Nucleus accumbens (tissue), 56 donors: ENCODE results near the gene HOXD4.
A peak's percentile ranks its signal among the peaks of the same experiment; 100 is the strongest.

Experiments used
- DNase-seq, 56 donors: peaks; one replicate each; lab custom pipeline; 2025; lab: John Stamatoyannopoulos, UW

HOXD4 gene

GRCh38 chr2:176151442-176152287 lies at the start of gene HOXD4:
Gene HOXD4 (plus strand): TSS chr2:176151550. CDS start chr2:176151634, 84 bp downstream.
- DNase-seq = no peak

DNA sequence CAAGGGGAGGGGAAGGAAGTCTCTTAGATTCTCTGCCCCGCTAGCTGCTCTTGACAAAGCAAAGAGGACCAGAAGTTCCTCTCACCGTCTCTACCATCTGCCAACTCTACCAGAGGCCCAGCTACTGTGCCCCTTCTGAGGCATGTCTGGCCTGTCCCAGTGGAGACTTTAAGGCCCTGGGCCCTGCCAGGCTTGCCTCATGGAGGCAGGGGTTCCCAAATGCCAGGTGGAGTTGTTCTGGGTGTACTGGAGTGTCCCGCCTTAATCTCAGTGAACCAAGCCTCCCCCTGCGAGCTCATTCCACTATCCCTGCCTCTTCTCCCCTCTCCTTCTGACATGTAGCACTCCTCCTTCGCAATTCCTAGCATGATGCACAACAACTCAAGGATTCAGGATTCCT lies 49.5 kb upstream of the HOXD4 start:
- no peak for DNase-seq

- DNase-seq = no peak
Observed at GRCh38 chr2:176102309-176102866, 49.0 kb upstream of the HOXD4 start.

DNA sequence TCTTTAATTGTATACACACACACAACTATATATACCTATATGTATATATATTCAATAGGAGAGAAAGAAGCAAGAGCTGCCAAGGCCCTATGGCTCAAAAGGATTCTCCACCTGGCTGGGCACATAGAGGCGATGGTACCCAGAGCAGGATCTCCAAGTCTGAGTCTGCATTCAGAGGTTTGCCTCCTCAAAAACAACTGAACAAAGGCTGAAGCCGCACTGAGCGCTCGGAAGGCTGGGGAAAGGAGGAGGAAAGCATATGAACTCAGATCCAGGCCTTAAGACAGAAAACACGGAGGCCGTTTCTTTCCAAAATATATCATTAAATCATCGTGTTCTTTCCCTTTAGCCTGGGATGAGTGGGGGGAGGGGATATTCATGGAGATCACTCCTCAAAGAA lies 48.2 kb upstream of the HOXD4 start:
- no peak for DNase-seq

DNA sequence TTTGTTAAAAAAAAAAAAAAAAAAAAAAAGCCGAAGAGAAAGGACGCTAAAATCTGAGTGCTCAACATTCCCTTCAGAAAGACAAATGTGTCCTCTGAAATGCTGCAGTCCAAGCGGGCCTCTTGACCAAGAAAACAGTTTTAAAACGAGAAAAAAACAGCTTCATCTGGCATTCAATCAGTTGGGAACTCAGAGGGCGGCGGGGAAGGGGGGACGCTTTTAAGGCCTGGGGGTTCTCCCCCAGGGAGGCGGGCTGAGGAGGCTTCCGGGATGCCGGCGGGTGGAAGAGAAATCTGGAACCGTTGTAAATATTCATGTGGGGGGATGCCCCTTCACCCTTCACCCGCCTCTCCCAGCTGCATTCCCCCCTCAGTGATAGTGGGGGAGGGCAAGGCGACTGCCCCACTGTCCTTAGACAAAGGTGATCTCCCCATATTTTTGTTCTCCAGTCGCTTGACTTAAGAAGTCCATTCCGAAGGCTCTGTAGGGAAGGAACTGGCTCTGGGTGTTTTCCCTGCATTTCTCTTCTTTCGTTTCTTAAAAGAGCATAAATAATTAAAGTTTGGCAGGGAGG lies 47.5 kb upstream of the HOXD4 start:
- DNase-seq = no peak

DNA sequence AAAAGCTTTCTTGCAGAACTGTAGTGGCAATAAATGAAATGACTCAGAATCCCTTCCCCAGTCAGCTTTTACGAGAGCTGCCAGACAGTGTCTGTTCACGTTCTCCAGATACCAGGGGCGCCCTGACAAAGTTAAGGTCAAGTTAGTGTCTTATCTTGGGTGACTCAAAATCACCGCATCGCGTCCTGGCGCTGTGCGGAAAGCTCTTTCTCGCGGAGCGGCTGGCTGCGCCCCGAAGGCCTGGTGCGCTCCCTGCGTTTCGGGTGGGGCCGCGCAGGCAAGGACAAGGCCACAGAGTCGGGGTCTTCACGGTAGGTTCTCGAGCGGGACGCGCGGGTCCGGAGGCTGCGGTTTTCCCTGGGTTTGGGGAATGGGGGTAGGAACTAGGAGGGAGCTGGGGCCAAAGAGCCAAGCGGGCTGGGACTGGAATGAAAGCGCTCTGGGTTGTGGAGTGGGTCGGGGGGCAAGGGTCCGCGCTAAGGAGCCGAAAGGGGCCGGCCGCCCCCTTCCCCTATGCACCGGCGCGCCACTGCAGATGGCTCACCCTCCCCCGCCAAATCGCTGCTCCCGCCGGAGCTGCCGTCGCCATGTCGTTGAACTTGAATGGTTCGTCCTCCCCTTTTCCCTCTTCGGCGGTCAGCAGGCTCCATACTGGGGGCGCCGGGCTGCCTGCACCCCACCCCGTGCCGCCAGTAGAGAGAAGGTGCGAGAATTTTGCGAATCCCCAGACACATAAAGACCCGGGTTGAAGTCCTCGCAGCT lies 46.9 kb upstream of the HOXD4 start:
- no peak for DNase-seq

GRCh38 chr2:176105078-176105729 lies 46.1 kb upstream of the HOXD4 start:
- DNase-seq = no peak

- DNase-seq = no peak
Observed at GRCh38 chr2:176105730-176106580, 45.4 kb upstream of the HOXD4 start.

DNA sequence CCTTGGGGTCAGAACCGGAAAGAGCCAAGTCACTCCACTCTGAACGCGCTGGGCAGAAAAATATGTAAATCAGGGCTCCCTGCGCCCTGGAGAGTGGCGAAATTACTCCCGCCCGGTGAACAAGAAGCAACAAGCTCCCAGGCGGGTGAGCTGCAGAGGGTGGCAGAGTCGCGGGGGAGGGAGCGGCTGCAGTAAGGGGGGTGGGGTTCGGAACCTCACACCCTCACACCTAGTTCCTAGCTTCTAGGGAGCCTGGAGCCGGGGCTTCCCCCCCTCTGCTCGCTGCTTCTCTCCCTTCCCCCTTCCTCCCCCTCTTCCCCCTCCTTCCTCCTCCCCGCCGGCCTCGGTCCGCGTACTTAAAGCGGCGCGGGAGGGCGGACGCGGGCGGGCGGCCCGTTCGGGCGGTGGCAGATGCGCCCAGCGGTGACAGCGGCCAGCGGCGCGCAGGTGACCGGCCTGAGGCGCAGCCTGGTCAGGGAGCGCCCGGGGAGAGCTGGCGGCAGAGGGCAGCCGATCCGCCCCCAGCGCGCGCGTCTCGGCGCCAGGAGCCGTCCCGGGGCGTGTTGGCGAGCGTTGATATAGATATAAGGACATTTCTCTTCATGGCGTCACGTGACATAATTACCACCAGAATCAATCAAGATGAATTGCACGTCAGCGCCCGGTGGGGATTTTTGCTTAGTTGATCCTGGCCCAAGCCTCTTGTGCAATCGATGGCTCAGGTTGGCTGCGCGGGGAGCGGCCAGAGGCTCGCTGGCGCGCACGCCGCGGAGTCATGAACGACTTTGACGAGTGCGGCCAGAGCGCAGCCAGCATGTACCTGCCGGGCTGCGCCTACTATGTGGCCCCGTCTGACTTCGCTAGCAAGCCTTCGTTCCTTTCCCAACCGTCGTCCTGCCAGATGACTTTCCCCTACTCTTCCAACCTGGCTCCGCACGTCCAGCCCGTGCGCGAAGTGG lies 44.5 kb upstream of the HOXD4 start, which contains the start of gene HOXD11:
HOXD11 (plus strand) TSS at position 700 of the 959 bp plus-strand sequence; CDS start at position 776, 76 bp downstream.
- DNase-seq = no peak

- DNase-seq = no peak
Observed at GRCh38 chr2:176107731-176108181, 43.6 kb upstream of the HOXD4 start.

DNA sequence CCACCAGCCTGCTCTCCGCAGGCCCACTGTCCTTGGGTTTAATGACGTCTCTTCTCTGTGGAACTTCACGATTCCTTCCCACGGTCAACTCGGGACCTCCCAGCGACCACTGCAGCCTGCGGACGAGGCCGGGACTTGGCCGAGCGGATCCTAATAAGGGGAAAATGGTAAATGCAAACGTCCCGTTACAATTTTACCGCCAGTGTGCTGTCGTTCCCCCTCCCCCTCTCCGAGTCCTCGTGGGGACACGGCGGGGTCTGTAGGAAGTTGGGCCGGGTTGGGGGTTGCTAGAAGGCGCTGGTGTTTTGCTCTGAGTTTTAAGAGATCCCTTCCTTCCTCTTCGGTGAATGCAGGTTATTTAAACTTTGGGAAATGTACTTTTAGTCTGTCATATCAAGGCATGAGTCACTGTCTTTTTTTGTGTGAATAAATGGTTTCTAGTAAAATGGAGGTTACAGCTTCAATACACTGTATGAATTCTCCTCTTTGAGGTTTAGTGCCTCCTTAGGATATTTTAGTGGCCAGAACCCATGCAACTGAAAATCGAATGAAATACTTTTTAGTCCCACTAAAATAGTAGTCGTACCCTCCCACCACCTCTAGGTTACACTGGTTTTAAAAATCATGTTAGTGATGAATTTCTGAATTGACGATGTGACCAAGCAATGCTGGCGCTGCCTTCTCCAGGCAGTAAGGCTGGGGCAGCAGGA lies 42.0 kb upstream of the HOXD4 start:
- DNase-seq = no peak

DNA sequence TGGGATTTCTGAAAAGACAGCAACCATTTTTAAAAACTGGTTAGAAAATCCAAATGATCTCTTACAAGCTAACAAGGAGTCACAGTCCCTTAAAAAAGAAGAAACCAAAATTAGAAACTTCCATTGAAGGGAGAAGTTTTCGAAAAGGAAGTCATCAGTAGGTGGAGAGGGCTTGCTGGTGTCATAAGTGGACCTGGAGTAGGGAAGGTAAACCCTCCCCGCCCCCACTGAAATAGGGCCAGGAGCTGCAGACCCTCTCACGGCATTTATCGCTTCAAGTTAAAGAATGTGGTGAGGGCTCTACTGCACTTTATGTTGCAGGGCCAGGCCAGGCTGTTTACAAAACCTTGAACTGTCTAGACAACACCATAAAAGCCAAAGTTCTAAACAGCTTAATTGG lies 41.4 kb upstream of the HOXD4 start:
- DNase-seq = no peak

DNA sequence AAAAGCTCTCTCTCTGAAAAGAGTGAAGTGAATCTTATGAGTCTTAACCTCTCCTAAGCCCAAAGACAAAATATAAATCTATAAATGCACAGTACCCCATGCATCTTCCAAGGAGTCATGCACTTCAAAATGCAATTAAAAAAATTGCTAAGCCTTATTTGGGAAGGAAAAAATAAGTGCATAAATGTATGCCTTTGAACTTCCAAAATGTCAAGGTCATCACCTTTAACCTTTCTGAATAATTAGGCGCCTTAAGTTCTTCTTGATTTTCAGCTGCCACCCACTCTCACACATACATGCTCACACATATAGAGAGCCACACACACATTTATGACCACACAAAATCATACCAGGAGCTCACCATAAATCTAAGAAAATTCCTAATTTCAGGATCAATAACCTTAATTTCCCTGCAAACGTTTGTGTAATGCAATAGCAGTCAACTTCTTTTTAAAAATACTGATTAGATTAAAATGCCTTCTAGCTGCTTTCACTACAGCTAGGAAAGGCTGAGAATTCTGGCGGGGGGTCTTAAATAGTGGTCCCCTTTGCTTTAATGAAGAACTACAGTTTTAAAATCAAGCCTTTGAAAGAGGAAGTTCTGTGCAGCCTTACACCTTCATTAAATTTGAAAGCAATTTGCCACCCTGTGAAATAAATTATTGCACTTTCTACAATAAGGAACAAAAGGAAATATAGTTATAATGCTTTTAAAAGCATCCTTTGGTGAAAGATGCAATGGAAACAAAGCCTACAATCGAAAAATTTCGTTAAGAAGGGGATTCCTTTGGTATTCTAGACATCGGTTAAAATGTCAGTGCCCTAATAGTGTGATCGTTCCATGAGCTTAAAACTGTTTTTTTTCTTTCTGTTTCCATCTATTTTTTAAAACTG lies 40.7 kb upstream of the HOXD4 start:
- no peak for DNase-seq

DNA sequence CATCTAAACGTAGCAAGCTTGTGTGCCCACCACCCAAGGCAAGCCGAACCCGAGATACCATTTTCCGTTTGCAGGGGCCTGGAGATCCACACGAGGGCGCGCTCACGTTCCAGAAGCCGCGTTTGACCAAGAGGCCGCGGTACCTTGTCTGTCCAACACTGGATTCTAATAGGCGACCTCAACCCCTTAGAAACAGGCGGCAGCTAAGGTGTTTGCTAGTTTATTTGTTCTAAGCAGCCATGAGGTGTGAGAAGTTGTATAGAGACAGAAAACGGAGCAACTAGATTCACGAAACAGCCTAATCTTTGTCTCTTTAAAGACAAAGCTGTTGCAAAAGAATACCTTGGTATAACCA lies 40.1 kb upstream of the HOXD4 start:
- DNase-seq = peak in 1 of 56 donors; percentile 2

DNA sequence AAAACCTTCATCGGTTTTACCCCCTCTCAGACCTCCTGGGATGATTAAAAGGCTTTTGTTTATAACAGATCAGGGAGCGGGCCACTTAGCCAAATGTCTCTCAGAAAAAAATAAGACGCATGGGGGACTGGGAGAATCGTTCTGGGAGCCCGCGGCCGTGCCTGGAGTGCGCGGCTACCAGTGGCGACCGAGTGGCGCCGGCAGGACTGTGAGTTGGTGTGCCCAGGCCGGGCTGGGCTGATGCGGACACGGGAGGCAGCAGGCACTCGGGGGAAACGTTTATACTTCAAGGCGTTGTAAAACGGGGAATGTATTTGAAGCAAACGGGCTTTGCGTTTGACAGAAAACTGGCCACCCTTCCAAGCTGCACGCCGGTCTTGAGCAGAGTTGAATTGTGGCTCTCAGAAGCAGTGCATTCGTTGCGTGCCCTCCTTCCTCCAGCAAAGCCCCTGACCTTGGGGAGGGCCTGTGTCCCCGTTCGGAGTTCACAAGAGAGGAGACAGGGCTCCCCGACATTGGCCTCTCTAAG lies 39.4 kb upstream of the HOXD4 start:
- no peak for DNase-seq
